ENCODE measurements around the gene PRUNE2.

The PRUNE2 gene

DNA sequence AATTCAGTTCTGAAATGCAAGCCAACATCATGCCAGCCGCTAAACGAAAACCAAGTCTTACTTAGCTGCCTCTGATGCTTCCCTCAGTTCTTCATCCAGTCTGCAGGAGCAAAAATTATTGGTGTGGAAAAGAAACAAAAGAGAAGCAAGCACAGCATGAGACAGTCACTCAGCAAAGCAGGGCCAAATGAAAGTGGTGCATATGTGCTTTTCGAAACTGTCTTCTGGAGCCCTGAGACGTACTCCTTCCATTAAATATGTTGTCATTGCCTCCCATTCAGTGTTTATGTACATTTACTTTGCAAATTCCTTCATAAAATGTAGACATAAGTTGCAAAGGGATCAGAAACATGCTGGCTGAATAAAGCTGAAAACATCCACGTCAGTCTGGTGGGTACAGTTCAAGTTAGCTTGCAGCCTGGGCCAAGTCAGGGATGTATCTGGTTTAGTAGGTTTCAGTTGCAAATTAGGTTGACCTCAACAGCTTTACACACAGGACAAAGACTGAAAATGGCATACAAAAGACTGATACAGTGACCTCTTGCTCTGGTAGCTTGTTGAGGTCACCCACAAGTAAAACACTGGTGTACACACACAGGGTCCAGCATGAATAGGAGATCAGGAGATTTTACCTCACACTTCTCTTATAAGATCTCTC lies 281.4 kb downstream of the PRUNE2 start:
- DNase-seq (ENCODE audit: low read depth in 3 of 3), result no peak

DNA sequence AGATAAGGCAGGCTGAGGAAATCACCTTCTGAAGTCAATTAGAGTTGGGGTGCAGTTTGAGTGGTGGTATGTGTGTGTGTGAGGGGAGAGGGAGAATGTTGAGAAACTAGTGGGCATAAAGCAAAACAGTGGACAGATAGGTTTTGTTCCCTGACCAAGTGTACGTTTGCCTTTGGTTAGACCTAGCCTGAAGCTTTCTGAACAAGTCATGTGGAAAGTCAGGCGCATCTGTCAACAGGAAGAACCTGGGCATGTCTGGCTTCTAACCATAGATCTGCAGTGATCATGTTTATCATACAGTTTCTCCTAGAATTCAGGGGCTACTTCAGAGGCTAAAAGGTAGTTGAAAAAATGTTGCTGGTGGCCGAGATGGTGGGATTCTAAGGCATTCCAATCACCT lies 284.9 kb downstream of the PRUNE2 start:
- DNase-seq (ENCODE audit: low read depth in 3 of 3), result no peak

GRCh38 chr9:76620581-76620980 lies 285.3 kb downstream of the PRUNE2 start:
- no peak for DNase-seq (ENCODE audit: low read depth in 3 of 3)

DNA sequence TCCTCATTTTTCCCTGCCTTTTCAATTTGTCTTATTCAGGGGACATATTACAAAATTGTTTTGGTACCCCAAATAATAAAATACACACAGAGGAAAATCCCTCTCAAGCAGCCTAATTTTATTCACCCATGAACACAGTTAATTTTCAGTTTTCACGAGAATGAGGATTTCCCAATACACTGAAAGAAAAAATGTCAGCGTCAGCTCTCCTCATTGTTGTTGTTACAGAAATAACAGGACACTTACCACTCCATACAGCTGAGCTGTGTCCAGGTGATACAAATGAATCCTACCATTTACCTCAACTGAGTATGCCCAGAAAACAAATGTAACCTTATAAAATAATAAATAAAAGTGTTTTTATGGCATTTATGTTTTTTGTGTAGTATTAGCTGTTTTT lies 286.3 kb downstream of the PRUNE2 start:
- no peak for DNase-seq (ENCODE audit: low read depth in 3 of 3)

GRCh38 chr9:76619197-76619596 lies 286.7 kb downstream of the PRUNE2 start:
- no peak for DNase-seq (ENCODE audit: low read depth in 3 of 3)

- no peak for DNase-seq (ENCODE audit: low read depth in 3 of 3)
Observed at GRCh38 chr9:76618762-76619161, 287.2 kb downstream of the PRUNE2 start.

- DNase-seq (ENCODE audit: low read depth in 3 of 3), result no peak
Observed at GRCh38 chr9:76617497-76618175, 288.3 kb downstream of the PRUNE2 start.

DNA sequence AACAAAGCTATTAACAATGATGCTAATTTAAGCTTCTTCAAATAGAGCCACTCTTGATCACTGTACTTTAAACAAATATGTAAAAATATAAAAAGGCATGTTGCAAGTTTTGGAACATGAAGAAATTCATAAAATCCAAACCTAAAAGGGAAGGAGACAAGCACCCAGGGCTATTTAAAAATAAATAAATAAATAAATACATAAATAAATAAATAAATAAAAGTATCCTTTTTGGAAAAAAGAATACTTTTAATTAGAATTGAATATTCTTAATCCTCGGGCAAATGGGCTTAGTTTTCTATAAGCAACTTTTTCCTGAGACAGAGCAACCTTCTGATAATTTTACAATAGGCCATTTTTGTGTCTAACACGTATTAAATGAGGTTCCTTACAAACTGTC lies 289.1 kb downstream of the PRUNE2 start:
- DNase-seq (ENCODE audit: low read depth in 3 of 3), result no peak

- no peak for DNase-seq (ENCODE audit: low read depth in 3 of 3)
Observed at GRCh38 chr9:76615177-76615603, 290.7 kb downstream of the PRUNE2 start.

- DNase-seq (ENCODE audit: low read depth in 3 of 3), result no peak
Observed at GRCh38 chr9:76613974-76614373, 291.9 kb downstream of the PRUNE2 start.

GRCh38 chr9:76613150-76613781 lies 292.6 kb downstream of the PRUNE2 start:
- no peak for DNase-seq (ENCODE audit: low read depth in 3 of 3)

GRCh38 chr9:76610011-76610352 lies 295.9 kb downstream of the PRUNE2 start:
- DNase-seq (ENCODE audit: low read depth in 3 of 3), result no peak

GRCh38 chr9:76609285-76610010 lies 296.5 kb downstream of the PRUNE2 start:
- no peak for DNase-seq (ENCODE audit: low read depth in 3 of 3)

DNA sequence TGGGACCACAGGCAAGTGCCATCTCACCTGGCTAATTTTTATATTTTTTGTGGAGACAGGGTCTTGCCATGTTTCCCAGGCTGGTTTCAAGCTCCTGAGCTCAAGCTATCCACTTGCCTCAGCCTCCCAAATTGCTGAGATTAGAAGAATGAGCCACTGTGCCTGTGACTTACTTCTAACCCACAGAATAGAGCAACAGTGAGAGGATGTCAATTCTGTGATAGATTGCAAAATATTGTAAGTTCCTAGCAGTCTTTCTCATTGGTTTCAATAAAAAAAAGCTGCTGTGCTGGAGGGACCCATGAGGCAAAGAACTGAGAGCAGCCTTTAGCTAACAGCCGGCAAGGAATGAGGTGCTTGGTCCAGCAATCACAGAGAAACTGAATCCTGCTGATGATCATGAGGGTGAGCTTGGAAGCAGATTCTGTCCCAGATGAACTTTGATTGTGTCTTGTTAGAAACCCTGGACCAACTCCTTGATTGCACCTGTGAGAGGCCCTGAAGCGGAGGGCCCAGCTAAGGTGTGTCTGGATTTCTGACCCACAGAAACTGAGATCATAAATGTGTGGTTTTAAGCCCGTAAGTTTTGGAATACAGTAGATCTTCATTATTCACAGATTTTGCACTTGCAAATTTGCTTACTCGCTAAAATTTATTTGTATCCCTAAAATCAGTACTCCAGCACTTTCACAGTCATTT lies 297.2 kb downstream of the PRUNE2 start:
- DNase-seq (ENCODE audit: low read depth in 3 of 3), result no peak

DNA sequence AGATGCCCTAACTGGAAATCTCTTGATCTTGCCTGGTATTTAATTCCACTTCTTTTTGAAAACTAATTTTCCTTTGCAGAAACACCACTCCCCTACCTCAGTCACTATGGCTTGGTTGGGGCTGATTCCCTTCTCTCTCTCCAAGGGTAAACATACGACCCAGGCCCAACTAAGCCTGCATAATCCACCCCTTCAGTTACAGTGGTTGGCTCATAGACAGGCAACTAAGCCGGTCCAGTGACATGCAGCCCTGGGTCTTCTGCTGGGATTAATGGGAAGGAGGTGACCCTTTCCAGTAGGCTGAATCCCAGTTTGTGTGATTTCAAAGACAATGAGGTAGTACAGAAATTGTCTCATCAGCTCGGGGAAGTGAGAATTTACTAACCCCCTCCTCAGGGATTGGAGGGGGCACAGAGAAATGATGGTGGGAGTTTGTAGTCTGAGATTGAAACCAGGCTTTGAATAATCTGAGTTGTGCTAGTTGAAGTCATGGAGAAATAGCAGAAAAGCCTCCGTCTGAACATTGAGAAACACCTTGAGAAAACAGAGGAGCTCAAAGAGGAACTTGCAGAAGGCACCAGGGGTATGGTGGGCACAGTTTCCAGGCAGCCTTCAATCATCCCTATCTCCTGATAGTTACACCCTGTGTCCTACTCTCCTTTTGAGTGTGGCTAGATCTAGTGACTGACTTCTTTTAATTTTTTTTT lies 298.0 kb downstream of the PRUNE2 start:
- DNase-seq (ENCODE audit: low read depth in 3 of 3), result no peak

GRCh38 chr9:76605321-76605900 lies 300.5 kb downstream of the PRUNE2 start:
- no peak for DNase-seq (ENCODE audit: low read depth in 3 of 3)

GRCh38 chr9:76603931-76604570 lies 301.9 kb downstream of the PRUNE2 start:
- DNase-seq (ENCODE audit: low read depth in 3 of 3), result no peak

- DNase-seq (ENCODE audit: low read depth in 3 of 3), result no peak
Observed at GRCh38 chr9:76603448-76603895, 302.4 kb downstream of the PRUNE2 start.

DNA sequence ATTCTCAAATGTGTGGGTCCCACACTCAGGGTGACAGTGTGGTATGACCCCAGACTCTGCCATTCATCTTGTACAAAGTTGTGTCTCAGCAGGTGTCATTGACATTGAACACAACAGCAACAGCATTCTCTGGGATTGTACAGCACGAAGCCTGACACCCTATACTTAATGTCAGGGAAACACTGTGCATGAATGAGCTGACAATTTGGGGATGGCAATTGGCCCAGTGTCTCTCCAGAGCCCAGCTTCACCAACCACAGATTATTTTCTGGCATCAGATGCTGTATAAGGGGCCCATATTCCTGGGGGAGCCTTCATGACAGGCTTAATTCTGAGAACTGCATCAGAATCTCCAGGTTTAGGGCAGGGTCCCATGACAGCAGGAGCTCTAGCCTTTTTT lies 303.7 kb downstream of the PRUNE2 start:
- DNase-seq (ENCODE audit: low read depth in 3 of 3), result no peak

GRCh38 chr9:76600007-76600615 lies 305.8 kb downstream of the PRUNE2 start:
- no peak for DNase-seq (ENCODE audit: low read depth in 3 of 3)
